Thymus (tissue), 11 donors: ENCODE results near the gene UGT1A8. TPM values are rescaled to one million over a fixed set of nuclear protein-coding genes. Genes with fewer than 3 reads are reported as not detected.

Source experiments
- DNase-seq, 9 donors: peaks; one replicate each; pipeline ENCODE4 v3.0.0-alpha.2; 2013; ENCODE audit warnings: low spot score in 9 of 9, low read depth in 6 of 9, missing footprints in 1 of 9
- H3K27ac ChIP-seq, 2 donors: one replicate each; pipeline ENCODE4 v1.5.1; 2013; ENCODE audit warnings: control low read depth in 1 of 2, low read depth in 1 of 2, low read length in 1 of 2, mild to moderate bottlenecking in 1 of 2, moderate library complexity in 1 of 2
- H3K27me3 ChIP-seq, 2 donors: one replicate each; pipeline ENCODE4 v1.5.1; 2013; ENCODE audit warnings: low read length in 1 of 2; ENCODE audit not compliant: control insufficient read depth in 2 of 2, insufficient read depth in 1 of 2
- H3K36me3 ChIP-seq, 2 donors: one replicate each; pipeline ENCODE4 v1.5.1; 2013; ENCODE audit warnings: low read length in 1 of 2, mild to moderate bottlenecking in 1 of 2, moderate library complexity in 1 of 2; ENCODE audit not compliant: control insufficient read depth in 2 of 2, insufficient read depth in 2 of 2
- H3K4me1 ChIP-seq, 2 donors: one replicate each; pipeline ENCODE4 v1.5.1; 2013; ENCODE audit warnings: low read length in 2 of 2; ENCODE audit not compliant: control insufficient read depth in 2 of 2, insufficient read depth in 2 of 2
- H3K4me3 ChIP-seq, 2 donors: one replicate each; pipeline ENCODE4 v1.5.1; 2013; ENCODE audit warnings: low read length in 2 of 2, control low read depth in 1 of 2, mild to moderate bottlenecking in 1 of 2
- H3K9me3 ChIP-seq, 2 donors: one replicate each; pipeline ENCODE4 v1.5.1; 2013; ENCODE audit warnings: low read length in 1 of 2, mild to moderate bottlenecking in 1 of 2; ENCODE audit not compliant: control insufficient read depth in 2 of 2, insufficient read depth in 1 of 2
- WGBS: extraction: QIAGEN DNeasy Blood & Tissue Kit; methylation state at CpG from one replicate; pipeline ENCODE4 v1.1.7; 2013; 5-methylcytosine and 5-hydroxymethylcytosine counted together
- polyA plus RNA-seq: library from polyadenylated mRNA; stranded (reverse); fragments of 200-250 nt; gene quantifications from one replicate; pipeline ENCODE4 v1.2.3, GENCODE V29; 2013
- total RNA-seq: library from RNA; stranded (reverse); fragments of 120-200 nt; gene quantifications from one replicate; pipeline ENCODE4 v1.2.4, GENCODE V29; 2013
- donor health status: healthy.

Gene UGT1A8
- total and polyA plus RNA-seq, 2 donors = 0.24 to 2.6 TPM

DNA sequence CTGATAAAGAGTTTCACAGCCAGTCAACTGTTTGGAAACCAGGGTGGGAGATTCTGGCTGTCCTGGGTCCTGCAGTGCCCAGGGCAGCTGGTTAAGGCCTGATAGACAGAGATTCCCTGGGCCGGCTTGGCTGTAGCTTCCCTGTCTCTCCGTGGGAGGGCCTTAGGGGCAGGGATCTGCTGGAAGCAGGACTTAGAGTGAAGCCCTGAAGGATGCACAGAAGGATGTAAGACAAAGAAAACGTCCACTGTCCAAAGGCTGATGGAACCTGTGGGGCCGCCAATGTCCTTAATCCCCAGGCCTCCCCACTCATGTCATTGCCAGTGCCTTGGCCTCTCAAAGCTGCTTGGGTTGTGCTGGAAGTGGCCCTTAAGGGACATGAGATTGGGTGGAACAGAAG, 193.7 kb downstream of the UGT1A8 start:
- WGBS = 84% methylated on average over 4 of the region's 4 CpGs
- Histone ChIP-seq H3K4me1 (no peaks in the 10 kb centered on the region), H3K36me3 (no peaks in the 10 kb centered on the region), H3K27me3 (peaks cover 0 to 3% of the 10 kb centered on the region in 2 donors), H3K27ac (no peak overlapping the region), H3K4me3 (no peak overlapping the region), H3K9me3 (no peaks in the 10 kb centered on the region)
- DNase-seq = no peak

DNA sequence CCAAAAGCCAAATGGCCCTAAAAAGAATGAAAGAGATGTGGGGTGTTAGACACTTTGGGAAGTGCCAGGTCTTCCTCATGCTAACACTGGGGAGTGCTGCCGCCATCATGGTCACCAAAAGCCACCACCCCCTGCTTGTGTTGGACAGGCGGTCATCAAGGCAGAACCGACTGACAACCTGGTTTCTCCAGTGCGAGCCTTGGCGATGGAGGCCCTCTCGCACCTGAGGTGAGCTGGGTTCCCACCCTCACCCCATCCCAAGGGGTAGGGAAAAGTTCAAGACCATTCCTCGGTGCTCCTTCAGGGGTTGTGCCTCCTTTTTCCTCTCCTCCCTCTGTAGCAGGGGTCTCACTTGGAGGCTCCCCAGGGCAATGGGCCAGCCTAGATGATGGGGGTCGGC, 194.3 kb downstream of the UGT1A8 start:
- Histone ChIP-seq H3K9me3 (no peaks in the 10 kb centered on the region), H3K27me3 (peaks cover 0 to 3% of the 10 kb centered on the region in 2 donors), H3K4me1 (no peaks in the 10 kb centered on the region), H3K36me3 (no peaks in the 10 kb centered on the region), H3K4me3 (no peak overlapping the region), H3K27ac (no peak overlapping the region)
- WGBS = 92% methylated on average over 8 of the region's 8 CpGs
- no peak for DNase-seq

DNA sequence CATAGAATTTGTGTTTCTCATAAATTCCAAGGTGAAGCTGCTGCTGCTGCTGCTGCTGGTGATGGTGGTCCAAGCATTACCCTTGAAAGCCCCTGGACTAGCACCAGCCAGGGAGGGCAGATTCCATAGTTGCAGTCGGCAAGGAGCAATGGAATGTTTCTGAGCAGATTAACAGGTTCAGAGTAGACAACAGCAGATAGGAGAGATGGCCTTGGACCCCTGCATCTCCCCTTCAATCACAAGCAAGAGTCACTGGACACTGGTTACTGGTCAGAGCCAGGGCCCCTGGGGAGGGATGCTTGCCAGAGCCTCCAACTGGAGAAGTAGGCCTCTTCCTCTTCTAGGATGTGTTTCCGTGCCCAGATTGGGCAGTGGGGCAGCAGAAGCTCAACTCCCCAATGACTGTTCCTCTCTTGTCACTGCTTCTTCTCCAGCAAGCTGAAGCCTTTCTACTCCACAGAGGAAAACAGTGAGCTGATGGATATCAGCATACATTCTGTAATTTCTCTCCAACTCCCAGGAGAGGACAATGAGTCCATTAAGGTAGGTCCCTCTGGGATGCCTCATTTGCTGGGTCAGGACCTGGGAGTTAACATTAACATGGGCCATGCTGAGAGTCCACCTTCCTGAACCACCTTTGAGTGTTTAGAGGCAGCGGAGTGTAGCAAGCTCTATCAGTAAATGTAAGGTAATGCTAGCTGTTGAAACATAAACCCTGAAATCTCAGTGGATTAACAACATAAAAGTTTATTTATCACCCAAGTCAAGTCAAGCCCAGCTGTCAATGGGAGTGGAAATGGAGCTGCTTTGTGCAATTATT, 196.0 kb downstream of the UGT1A8 start:
- no peaks in the 10 kb centered on the region for H3K4me1 ChIP-seq
- no peak overlapping the region for H3K4me3 ChIP-seq
- H3K9me3 ChIP-seq = no peaks in the 10 kb centered on the region
- H3K27ac ChIP-seq = no peak overlapping the region
- peaks cover 0 to 3% of the 10 kb centered on the region in 2 donors for H3K27me3 ChIP-seq
- no peak for DNase-seq
- WGBS = 95% methylated on average over 3 of the region's 3 CpGs
- no peaks in the 10 kb centered on the region for H3K36me3 ChIP-seq

GRCh38 chr2:233814056-233814835, 196.8 kb downstream of the UGT1A8 start:
- Histone ChIP-seq H3K9me3 (no peaks in the 10 kb centered on the region), H3K27me3 (peaks cover 0 to 3% of the 10 kb centered on the region in 2 donors), H3K36me3 (no peaks in the 10 kb centered on the region), H3K4me1 (no peaks in the 10 kb centered on the region), H3K4me3 (no peak overlapping the region), H3K27ac (no peak overlapping the region)
- no peak for DNase-seq
- 91% methylated on average over 2 of the region's 2 CpGs for WGBS

GRCh38 chr2:233815861-233816260, 198.4 kb downstream of the UGT1A8 start:
- no peak for DNase-seq
- peaks cover 0 to 3% of the 10 kb centered on the region in 2 donors for H3K27me3 ChIP-seq
- no peaks in the 10 kb centered on the region for H3K9me3 ChIP-seq
- no peaks in the 10 kb centered on the region for H3K4me1 ChIP-seq
- H3K4me3 ChIP-seq = no peak overlapping the region
- H3K27ac ChIP-seq = no peak overlapping the region
- 97% methylated on average over 6 of the region's 6 CpGs for WGBS
- H3K36me3 ChIP-seq = no peaks in the 10 kb centered on the region

- peaks cover 0 to 3% of the 10 kb centered on the region in 2 donors for H3K27me3 ChIP-seq
- 85% methylated on average over 2 of the region's 2 CpGs for WGBS
- no peaks in the 10 kb centered on the region for H3K36me3 ChIP-seq
- H3K4me3 ChIP-seq = no peak overlapping the region
- H3K9me3 ChIP-seq = no peaks in the 10 kb centered on the region
- no peaks in the 10 kb centered on the region for H3K4me1 ChIP-seq
- DNase-seq = no peak
- no peak overlapping the region for H3K27ac ChIP-seq
Observed at GRCh38 chr2:233816334-233816733, 198.9 kb downstream of the UGT1A8 start.

GRCh38 chr2:233816771-233817170, 199.3 kb downstream of the UGT1A8 start:
- 79% methylated on average over 4 of the region's 4 CpGs for WGBS
- no peaks in the 10 kb centered on the region for H3K4me1 ChIP-seq
- no peak for DNase-seq
- no peaks in the 10 kb centered on the region for H3K9me3 ChIP-seq
- H3K36me3 ChIP-seq = no peaks in the 10 kb centered on the region
- H3K27me3 ChIP-seq = peaks cover 0 to 3% of the 10 kb centered on the region in 2 donors
- no peak overlapping the region for H3K4me3 ChIP-seq
- no peak overlapping the region for H3K27ac ChIP-seq

GRCh38 chr2:233817361-233817911, 200.0 kb downstream of the UGT1A8 start:
- no peaks in the 10 kb centered on the region for H3K36me3 ChIP-seq
- H3K4me3 ChIP-seq = no peak overlapping the region
- 87% methylated on average over 3 of the region's 3 CpGs for WGBS
- no peak overlapping the region for H3K27ac ChIP-seq
- no peaks in the 10 kb centered on the region for H3K9me3 ChIP-seq
- DNase-seq = no peak
- H3K27me3 ChIP-seq = peaks cover 0 to 3% of the 10 kb centered on the region in 2 donors
- no peaks in the 10 kb centered on the region for H3K4me1 ChIP-seq
